Transverse colon (tissue), 4 donors: Measurements from ENCODE around the gene ANO3. TPM values are rescaled to one million over a fixed set of nuclear protein-coding genes. Genes with fewer than 3 reads are reported as not detected.
"Not testable (repeated sequence)": the region's sequence is repeated elsewhere in the genome, so short reads cannot be mapped to it uniquely, and the experiment has no call there.

ENCODE experiments used
- DNase-seq: peaks from one replicate; pipeline ENCODE4 v3.0.0-alpha.2; 2019
- H3K27ac ChIP-seq, 4 donors: fragments of 200-600 bp; sonication (generic); 2 replicates each; pipeline ENCODE4 v1.5.1; 2016 to 2018; ENCODE audit warnings: inconsistent platforms in 4 of 4
- H3K27me3 ChIP-seq: fragments of 200-600 bp; sonication (generic); 2 replicates; pipeline ENCODE4 v1.5.1; 2017; ENCODE audit warnings: inconsistent platforms
- H3K36me3 ChIP-seq, 4 donors: fragments of 200-600 bp; sonication (generic); 2 replicates each; pipeline ENCODE4 v1.5.1; 2017 to 2019; ENCODE audit warnings: inconsistent platforms in 4 of 4
- H3K4me1 ChIP-seq, 4 donors: fragments of 200-600 bp; sonication (generic); 2 replicates each; pipeline ENCODE4 v1.5.1; 2017 to 2020; ENCODE audit warnings: inconsistent platforms in 4 of 4
- H3K4me3 ChIP-seq, 4 donors: fragments of 200-600 bp; sonication (generic); 1 replicate in 1 of 4; 2 replicates in 3 of 4; pipeline versions ENCODE4 v1.5.1 to v1.6.1; 2017 to 2019; ENCODE audit warnings: inconsistent platforms in 4 of 4
- H3K9me3 ChIP-seq, 2 donors: fragments of 200-600 bp; sonication (generic); 2 replicates each; pipeline ENCODE4 v1.5.1; 2017 to 2019; ENCODE audit warnings: inconsistent platforms in 2 of 2
- CTCF ChIP-seq, 5 experiments: fragments of 200-600 bp in 3 of 5; fragments of 450-650 bp in 2 of 5; sonication (generic) in 3 of 5; IDR thresholded peaks; 1 replicate in 2 of 5; 2 replicates in 3 of 5; pipeline ENCODE4 v1.5.1; 2016 to 2017; ENCODE audit warnings: antibody characterized with exemption in 5 of 5, inconsistent platforms in 3 of 5, mild to moderate bottlenecking in 2 of 5, moderate library complexity in 1 of 5
- EP300 ChIP-seq: sonication (generic); formaldehyde crosslinking; IDR thresholded peaks from one replicate; pipeline ENCODE4 v1.6.1; 2017; ENCODE audit warnings: antibody characterized with exemption, low read depth
- POLR2A ChIP-seq: fragments of 450-650 bp; IDR thresholded peaks from one replicate; pipeline ENCODE4 v1.6.1; 2016; ENCODE audit warnings: antibody characterized with exemption, mild to moderate bottlenecking, moderate library complexity
- POLR2AphosphoS5 ChIP-seq, 3 donors: sonication (generic); formaldehyde crosslinking; IDR thresholded peaks; one replicate each; pipeline ENCODE4 v1.6.1; 2016; ENCODE audit warnings: antibody characterized with exemption in 3 of 3
- WGBS, 2 donors: methylation state at CpG; one replicate each; pipeline ENCODE4 v1.1.5; 2018; ENCODE audit warnings: low coverage in 1 of 2; 5-methylcytosine and 5-hydroxymethylcytosine counted together
- in situ Hi-C, 4 donors: fragments of 200-750 bp; cut with MboI; loops; one replicate each; pipeline versions ENCODE4 v1.15.0 to v1.15.1; 2017; ENCODE audit warnings: low sequenced_read_pairs in 3 of 4, low pct_ligation_motif_present in 1 of 4, low pct_unique_long_range_greater_than_20kb in 1 of 4
- intact Hi-C: fragments of 100-400 bp; cut with DNase I; formaldehyde crosslinking; loops from one replicate; pipeline ENCODE4 v1.15.1; 2023; ENCODE audit warnings: low total_unique reads
- total RNA-seq, 4 donors: library from RNA; depleted of rRNA; stranded (reverse); fragments of >200 nt; gene quantifications; one replicate each; pipeline ENCODE4 v1.1.0, GENCODE V29; 2016

The ANO3 gene
- total RNA-seq, 4 donors from 2014 or later = 0.16 to 0.55 TPM; not detected in 2

- no peak overlapping the region for H3K27ac ChIP-seq
- no peak for DNase-seq
- TF ChIP-seq EP300 = no peak
- no peak for TF ChIP-seq POLR2AphosphoS5 (IDR thresholded peaks at IDR 0.05)
- TF ChIP-seq CTCF (IDR thresholded peaks at IDR 0.05) = no peak
- TF ChIP-seq POLR2A = no peak
- no peaks in the 10 kb centered on the region for H3K36me3 ChIP-seq
- no peak overlapping the region for H3K4me3 ChIP-seq
- no peaks in the 10 kb centered on the region for H3K27me3 ChIP-seq
- in situ Hi-C loops (no loop called here), intact Hi-C loops (no loop called here)
- no peaks in the 10 kb centered on the region for H3K4me1 ChIP-seq
- no peaks in the 10 kb centered on the region for H3K9me3 ChIP-seq
Observed at GRCh38 chr11:26584818-26585217, 252.9 kb downstream of the ANO3 start.

- in situ Hi-C loops (no loop called here), intact Hi-C loops (no loop called here)
- H3K4me1 ChIP-seq = no peaks in the 10 kb centered on the region
- DNase-seq = no peak
- no peak overlapping the region for H3K27ac ChIP-seq
- 64 to 100% methylated on average over 1 to 2 of the region's 2 CpGs for whole genome bisulfite sequencing, 2 donors
- H3K9me3 ChIP-seq = no peaks in the 10 kb centered on the region
- no peak for TF ChIP-seq POLR2A
- TF ChIP-seq EP300 = no peak
- TF ChIP-seq POLR2AphosphoS5 (IDR thresholded peaks at IDR 0.05) = no peak
- no peak for TF ChIP-seq CTCF (IDR thresholded peaks at IDR 0.05)
- no peak overlapping the region for H3K4me3 ChIP-seq
- H3K36me3 ChIP-seq = no peaks in the 10 kb centered on the region
- H3K27me3 ChIP-seq = no peaks in the 10 kb centered on the region
Observed at GRCh38 chr11:26587073-26587472, 255.1 kb downstream of the ANO3 start.

- H3K27ac ChIP-seq = no peak overlapping the region
- WGBS, 2 donors = 78 to 79% methylated on average over 11 of the region's 11 CpGs
- no peak for DNase-seq
Observed at GRCh38 chr11:26593691-26594090, 261.8 kb downstream of the ANO3 start.

GRCh38 chr11:26595207-26595865 is 263.4 kb downstream of the ANO3 start:
- in situ Hi-C loops, H3K4me1 ChIP-seq, intact Hi-C loops, H3K36me3 ChIP-seq, H3K4me3 ChIP-seq, DNase-seq, H3K27ac ChIP-seq, H3K27me3 ChIP-seq, H3K9me3 ChIP-seq: not testable (repeated sequence)
- WGBS, 2 donors = 46 to 62% methylated on average over 5 to 7 of the region's 7 CpGs

More at GRCh38 chr11:26593691-26594090, 261.8 kb downstream of the ANO3 start:
- intact Hi-C loops (no loop called here), in situ Hi-C loops (no loop called here)
- no peaks in the 10 kb centered on the region for H3K27me3 ChIP-seq
- no peaks in the 10 kb centered on the region for H3K9me3 ChIP-seq
- no peaks in the 10 kb centered on the region for H3K4me1 ChIP-seq
- no peak for TF ChIP-seq POLR2AphosphoS5 (IDR thresholded peaks at IDR 0.05)
- TF ChIP-seq POLR2A = no peak
- no peak for TF ChIP-seq EP300
- no peak for TF ChIP-seq CTCF (IDR thresholded peaks at IDR 0.05)
- no peak overlapping the region for H3K4me3 ChIP-seq
- H3K36me3 ChIP-seq = no peaks in the 10 kb centered on the region

- H3K9me3 ChIP-seq, H3K4me1 ChIP-seq, in situ Hi-C loops, H3K4me3 ChIP-seq, H3K36me3 ChIP-seq, DNase-seq, H3K27ac ChIP-seq, H3K27me3 ChIP-seq, intact Hi-C loops: not testable (repeated sequence)
- WGBS, 2 donors = 94 to 98% methylated on average over 5 to 20 of the region's 20 CpGs
Observed at GRCh38 chr11:26597049-26597689, 265.2 kb downstream of the ANO3 start.
